ENCODE measurements around the gene EMB.
"Not testable (repeated sequence)": the region's sequence is repeated elsewhere in the genome, so short reads cannot be mapped to it uniquely, and the experiment has no call there.

EMB gene

GRCh38 chr5:50440651-50441492 is at the start of gene EMB:
Gene EMB (minus strand): TSS chr5:50441288. CDS start chr5:50441151, 137 bp downstream.
- peak; percentile 62 for DNase-seq (ENCODE audit: low read depth)

GRCh38 chr5:50489491-50489890 is 48.4 kb upstream of the EMB start:
- not testable (repeated sequence) for DNase-seq (ENCODE audit: low read depth)

GRCh38 chr5:50478790-50479189 is 37.7 kb upstream of the EMB start:
- DNase-seq (ENCODE audit: low read depth) = not testable (repeated sequence)

- DNase-seq (ENCODE audit: low read depth) = no peak
Observed at GRCh38 chr5:50476549-50476948, 35.5 kb upstream of the EMB start.

GRCh38 chr5:50465015-50465414 is 23.9 kb upstream of the EMB start:
- not testable (repeated sequence) for DNase-seq (ENCODE audit: low read depth)

- no peak for DNase-seq (ENCODE audit: low read depth)
Observed at GRCh38 chr5:50463726-50464125, 22.6 kb upstream of the EMB start.

- DNase-seq (ENCODE audit: low read depth) = no peak
Observed at GRCh38 chr5:50463047-50463446, 22.0 kb upstream of the EMB start.

- DNase-seq (ENCODE audit: low read depth) = not testable (repeated sequence)
Observed at GRCh38 chr5:50462579-50462978, 21.5 kb upstream of the EMB start.

GRCh38 chr5:50458372-50458771 is 17.3 kb upstream of the EMB start:
- DNase-seq (ENCODE audit: low read depth) = not testable (repeated sequence)

- not testable (repeated sequence) for DNase-seq (ENCODE audit: low read depth)
Observed at GRCh38 chr5:50449241-50449640, 8.2 kb upstream of the EMB start.

- DNase-seq (ENCODE audit: low read depth) = no peak
Observed at GRCh38 chr5:50447941-50448340, 6.9 kb upstream of the EMB start.

GRCh38 chr5:50447228-50447627 is 6.1 kb upstream of the EMB start:
- DNase-seq (ENCODE audit: low read depth) = no peak

GRCh38 chr5:50445296-50445949 is 4.3 kb upstream of the EMB start:
- DNase-seq (ENCODE audit: low read depth) = no peak

- DNase-seq (ENCODE audit: low read depth) = not testable (repeated sequence)
Observed at GRCh38 chr5:50442559-50443539, 1.8 kb upstream of the EMB start.

- no peak for DNase-seq (ENCODE audit: low read depth)
Observed at GRCh38 chr5:50441493-50441955, 436 bp upstream of the EMB start.

GRCh38 chr5:50439221-50439620 is 1.9 kb downstream of the EMB start:
- no peak for DNase-seq (ENCODE audit: low read depth)

- not testable (repeated sequence) for DNase-seq (ENCODE audit: low read depth)
Observed at GRCh38 chr5:50438060-50438459, 3.0 kb downstream of the EMB start.

GRCh38 chr5:50435168-50435567 is 5.9 kb downstream of the EMB start:
- DNase-seq (ENCODE audit: low read depth) = no peak

- DNase-seq (ENCODE audit: low read depth) = not testable (repeated sequence)
Observed at GRCh38 chr5:50431133-50431904, 9.8 kb downstream of the EMB start.

GRCh38 chr5:50423100-50423799 is 17.8 kb downstream of the EMB start:
- not testable (repeated sequence) for DNase-seq (ENCODE audit: low read depth)
